GM19193 (cell line): ENCODE results near the gene TTC28.

ENCODE experiments used
- POLR2A ChIP-seq: IDR thresholded peaks from 4 replicates; pipeline ENCODE4 v1.6.1; 2011; ENCODE audit not compliant: insufficient read depth, insufficient read length; ENCODE audit errors: extremely low read depth

The TTC28 gene

DNA sequence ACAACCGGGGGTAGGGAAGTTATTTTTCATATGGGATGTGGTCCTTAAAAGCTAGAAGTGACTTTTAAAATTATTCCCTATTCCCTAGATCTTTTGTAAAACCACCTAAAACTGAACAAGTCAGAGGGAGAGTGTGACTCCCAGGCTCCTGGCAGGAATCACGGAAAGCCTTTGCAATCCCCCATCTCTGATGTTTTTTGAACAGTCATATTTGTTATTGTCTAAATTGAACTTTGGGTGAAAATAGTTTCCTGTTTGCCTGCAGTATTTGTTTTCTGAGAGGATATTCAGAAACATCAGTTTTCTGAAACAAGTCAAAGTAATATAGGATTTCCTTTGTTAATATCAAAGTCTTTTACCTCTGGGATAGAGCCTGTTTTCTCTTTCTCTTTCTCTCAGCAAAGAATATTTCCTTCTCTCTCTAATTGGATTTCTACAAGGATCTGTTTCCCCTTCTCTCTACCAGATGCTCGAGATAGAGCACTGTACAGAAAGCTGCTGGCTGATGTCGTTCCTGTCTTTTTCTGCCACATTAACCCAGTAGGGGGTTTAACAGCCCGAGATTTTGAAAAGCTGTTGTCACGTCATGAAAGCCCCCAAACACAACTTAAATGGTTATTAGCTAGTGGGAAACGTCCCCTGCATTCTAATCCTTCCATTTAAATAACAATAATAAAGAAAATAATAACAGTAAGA is 628.4 kb downstream of the TTC28 start:
- no peak for TF ChIP-seq POLR2A

DNA sequence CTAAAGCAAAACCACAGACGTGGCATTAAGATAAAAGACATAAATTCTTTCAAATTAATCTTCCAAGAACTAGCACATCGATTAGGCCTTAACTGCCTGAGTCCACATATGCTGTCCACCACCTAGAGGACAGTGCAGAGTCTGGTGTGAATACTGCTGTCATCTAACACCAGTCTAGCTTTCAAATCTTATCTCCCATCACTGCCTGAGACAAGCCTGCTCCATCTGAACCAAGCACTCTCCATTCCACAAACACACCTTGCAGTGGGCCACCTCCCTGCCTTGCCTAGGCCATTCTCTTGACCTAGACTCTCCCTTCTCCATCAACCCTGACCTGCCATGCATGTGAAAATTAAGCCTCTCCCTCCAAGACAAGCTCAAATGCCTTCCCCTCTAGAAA is 631.1 kb downstream of the TTC28 start:
- TF ChIP-seq POLR2A: no peak

DNA sequence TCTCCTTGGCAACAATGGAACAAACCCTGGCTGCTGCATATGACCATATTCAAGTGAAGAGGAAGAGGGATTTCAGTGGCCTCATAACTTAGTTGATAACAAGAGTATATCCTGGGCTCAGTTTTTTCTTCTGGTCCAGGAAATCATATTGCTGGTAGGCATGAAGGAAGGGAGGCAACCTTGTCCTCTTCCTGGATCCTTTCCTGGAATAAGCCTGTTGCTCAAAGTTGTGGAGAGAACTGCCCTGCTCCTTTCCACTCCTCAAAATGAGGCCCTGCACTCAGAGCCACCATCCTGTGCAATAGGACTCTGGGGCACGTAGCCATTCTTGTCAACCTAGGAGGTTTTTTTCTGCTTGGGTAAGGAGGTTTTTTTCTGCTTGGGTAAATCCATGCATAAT is 631.9 kb downstream of the TTC28 start:
- no peak for TF ChIP-seq POLR2A

DNA sequence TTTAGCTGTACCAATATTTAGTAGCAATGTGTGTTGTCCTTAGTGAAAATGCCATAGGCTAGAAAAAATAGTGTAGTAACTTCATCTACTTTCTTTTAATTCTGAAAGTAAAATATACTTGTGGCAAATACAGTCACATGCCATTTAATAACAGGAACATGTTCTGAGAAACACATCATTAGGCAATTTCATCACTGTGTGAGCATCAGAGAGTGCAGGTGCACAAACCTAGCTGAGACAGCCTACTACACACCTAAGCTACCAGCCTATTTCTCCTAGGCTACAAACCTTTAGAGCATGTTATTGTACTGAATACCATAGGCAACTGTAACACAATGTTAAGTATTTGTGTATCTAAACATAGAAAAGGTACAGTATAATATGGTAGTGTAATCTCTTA is 633.5 kb downstream of the TTC28 start:
- no peak for TF ChIP-seq POLR2A

DNA sequence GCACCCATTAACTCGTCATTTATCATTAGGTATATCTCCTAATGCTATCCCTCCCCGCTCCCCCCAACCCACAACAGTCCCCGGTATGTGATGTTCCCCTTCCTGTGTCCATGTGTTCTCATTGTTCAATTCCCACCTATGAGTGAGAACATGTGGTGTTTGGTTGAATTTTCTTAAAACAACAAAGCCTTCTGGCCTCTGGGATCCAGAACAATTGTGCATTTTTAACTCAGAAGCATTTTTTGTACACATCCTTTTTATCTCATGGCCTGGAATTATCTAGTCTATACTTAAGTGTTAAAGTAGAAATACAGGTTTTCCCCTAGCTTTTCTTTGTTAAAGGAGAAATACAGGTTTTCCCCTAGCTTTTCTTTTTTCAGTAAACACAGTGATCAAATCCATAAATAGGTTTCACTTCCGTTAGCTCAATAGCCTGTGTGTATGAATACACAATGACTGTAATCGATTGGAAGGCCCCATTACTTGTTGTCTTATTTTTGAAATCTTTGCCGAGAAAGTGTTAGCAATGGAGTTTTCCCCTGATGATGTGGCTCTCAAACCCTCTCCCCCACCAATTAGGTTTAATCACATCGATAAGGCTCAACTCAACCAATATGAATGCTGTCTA is 635.0 kb downstream of the TTC28 start:
- TF ChIP-seq POLR2A: no peak

DNA sequence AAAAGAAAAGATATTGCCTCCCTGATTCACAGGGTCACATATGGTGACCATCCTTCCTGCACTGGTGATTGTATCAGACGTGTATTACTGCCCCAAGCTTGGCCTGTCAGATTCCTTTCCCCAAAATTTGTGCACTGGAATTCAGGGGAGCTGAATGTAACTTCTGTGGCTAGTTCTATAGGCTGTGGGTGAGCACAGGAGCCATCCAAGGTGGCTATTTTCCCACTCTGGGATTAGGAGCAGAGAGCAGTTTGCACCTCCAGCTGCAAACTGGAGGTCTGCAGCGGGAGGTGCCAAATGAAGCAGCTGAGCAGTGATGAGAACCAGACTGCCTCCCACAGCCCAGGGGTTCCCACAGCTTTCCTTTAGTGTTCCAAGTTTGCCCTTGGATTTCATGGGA is 636.4 kb downstream of the TTC28 start:
- no peak for TF ChIP-seq POLR2A

DNA sequence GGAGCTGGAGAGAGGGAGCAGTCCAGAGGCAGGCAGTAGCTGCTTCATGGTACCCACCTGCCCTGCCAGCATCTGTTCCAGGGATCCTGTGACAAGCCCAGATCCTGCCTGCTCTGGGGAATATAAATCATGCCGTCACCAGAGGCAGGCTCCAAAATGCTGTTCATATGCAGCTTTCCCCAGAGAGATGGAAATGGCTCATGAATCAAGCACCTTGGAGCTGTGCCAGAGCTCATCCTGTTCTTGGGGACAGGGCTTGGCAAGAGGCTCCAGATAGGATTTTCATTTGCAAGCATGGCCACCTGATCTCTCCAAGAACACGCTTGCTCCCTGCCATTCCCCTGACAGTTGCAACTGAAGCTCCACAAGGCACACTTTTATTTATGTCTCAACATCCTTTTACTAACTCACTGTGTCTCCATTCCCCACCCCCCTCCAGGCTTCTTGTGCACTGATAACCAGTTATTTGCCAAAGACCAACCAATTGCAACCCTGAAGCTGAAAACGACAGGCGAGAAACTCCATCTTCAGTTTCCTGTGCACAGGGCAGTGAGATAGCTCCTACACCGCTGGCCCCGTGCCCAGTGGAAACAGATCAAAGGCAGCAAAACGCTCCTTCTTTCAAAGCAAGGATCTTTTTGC is 644.8 kb downstream of the TTC28 start:
- no peak for TF ChIP-seq POLR2A

DNA sequence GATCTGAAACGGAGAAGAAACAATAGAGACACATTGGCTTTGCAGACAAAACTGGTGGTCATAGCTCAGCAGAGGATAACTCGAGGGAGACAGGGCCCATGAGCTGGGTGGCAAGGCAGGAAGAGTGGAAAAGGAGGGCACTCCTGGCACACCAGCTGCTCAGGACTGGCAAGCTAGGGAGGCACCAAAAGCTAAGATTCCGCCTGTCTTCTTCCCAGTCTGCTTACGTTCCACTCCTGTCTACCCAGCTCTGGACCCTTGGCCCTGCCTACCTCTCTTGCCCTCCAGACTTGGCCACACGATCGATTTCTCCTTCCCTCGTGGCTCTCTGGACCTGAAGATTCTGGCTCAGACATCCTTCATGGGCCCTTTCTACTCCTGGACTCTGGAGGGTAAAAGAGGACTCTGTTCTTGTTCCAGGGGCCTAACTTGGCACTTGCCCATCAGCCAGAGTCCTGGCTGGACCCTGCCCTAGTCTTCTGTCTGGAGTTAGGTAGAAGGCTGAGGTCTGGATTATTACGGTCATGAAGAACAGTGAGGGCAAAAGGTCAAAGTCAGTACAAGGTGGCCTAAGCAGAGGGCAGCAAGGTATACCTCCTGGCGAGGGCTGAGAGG is 645.4 kb downstream of the TTC28 start:
- TF ChIP-seq POLR2A: no peak

DNA sequence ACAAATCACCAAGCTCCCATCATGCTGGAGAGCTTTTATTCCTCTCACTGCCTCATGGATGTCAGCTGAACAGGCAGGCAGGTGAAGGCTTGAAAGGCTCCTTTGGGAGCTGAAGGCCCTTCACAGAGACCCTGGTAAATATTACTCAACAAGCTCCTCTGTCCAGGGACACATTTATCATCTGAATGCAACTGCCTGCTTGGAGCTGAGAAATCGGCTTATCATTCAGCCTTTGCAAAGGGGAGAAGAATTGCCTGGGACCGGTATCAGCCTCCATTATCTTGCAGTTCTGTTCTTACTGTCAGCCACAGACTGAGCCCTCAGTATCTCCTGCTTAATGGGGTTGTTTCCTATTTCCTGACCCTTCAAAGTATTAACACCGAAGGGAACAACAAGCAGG is 646.8 kb downstream of the TTC28 start:
- no peak for TF ChIP-seq POLR2A

DNA sequence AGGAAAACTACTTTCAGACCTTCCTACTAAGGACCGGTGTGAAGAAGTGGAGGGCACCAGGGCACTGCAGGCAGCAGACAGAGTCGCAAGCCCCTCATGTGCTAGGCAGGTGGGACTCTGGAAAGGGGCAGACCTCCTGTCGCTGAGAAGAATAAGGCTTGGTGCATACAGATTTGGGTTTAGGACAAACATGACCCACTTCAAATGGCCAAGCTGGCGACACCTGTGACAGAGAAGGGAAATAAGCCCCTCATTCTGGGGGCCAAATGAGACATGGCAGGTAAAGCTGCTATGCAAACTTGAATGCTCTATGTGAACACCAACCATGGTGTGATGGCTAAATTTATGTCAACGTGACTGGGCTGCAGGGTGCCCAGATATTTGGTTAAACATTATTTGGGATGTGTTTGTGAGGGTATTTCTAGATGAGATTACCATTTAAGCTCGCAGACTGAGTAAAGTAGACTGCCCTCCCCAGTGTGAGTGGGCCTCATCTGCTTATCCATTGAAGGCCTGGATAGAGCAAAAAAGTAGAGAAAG is 648.2 kb downstream of the TTC28 start:
- TF ChIP-seq POLR2A: no peak

DNA sequence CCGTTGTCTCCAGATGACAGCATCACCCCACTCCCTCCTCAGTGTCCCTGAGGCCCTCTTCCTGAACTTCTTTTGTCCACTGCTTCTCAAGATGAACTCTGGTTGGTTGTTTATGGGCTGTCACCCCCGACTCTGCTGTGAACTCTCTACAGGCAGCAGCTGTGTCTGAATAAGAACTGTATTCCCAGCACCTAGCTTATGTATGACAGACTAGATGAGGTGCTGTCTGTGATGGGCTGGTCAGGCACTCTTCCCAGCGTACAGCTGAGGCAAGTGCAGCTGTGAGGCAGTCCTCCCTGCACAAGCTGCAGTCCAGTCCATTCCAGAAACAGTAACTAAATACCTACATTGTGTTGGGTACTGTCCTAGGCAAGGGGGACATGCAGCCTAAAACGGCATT is 649.2 kb downstream of the TTC28 start:
- TF ChIP-seq POLR2A: no peak

DNA sequence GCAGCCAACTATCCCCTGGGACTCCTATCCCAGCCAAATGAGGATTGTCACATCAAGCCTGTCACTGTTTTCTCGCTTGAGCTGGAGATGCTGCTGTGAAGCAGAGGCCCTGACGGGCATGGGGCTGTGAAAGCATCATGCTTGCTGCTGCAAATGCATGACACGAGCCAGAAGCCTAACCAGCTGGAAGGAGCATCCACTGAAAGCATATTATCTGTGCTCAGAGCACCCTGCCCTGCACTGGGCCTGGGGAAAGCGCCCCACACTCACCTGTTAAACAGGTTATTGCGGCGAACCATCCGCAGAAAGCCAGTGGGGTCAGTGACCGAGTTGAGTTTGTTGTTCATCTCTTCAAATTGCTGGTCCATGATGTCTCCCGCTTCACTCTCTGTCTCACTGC is 649.7 kb downstream of the TTC28 start:
- no peak for TF ChIP-seq POLR2A

DNA sequence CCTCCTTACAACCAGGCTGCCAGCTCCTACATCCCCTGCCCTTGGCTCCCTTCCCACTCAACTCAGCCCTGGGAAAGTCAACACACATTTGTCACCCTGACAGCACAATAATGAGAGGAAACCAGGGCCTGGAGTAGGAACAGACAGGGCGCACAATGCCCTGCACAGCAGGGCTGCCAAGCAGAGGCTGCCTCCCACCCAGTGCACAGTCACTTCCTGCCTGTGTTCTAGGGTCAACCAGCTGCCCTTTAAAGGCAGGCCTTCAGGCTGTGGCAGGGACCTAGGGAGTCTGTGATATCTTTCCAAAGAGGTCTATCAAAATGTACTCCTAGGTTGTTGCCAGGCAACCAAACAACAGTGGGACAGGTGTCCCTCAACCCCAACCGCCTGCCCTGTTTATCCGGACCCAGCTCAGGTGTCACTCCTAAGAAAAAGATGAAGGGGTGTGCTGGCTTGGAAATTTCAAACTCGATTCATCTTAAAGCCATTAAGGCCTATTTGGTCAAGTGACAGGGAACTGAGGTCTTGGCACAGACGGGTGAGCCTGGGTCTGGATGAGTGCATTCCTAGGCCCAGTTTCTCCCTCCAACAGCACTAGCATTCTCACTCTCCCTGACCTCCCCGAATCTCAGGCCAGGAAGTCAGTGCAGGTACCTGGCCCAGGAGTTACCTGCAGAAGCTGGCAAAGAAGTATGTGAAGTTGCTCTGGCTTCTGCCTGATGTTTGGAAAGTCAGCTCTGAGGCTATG is 650.3 kb downstream of the TTC28 start:
- no peak for TF ChIP-seq POLR2A

DNA sequence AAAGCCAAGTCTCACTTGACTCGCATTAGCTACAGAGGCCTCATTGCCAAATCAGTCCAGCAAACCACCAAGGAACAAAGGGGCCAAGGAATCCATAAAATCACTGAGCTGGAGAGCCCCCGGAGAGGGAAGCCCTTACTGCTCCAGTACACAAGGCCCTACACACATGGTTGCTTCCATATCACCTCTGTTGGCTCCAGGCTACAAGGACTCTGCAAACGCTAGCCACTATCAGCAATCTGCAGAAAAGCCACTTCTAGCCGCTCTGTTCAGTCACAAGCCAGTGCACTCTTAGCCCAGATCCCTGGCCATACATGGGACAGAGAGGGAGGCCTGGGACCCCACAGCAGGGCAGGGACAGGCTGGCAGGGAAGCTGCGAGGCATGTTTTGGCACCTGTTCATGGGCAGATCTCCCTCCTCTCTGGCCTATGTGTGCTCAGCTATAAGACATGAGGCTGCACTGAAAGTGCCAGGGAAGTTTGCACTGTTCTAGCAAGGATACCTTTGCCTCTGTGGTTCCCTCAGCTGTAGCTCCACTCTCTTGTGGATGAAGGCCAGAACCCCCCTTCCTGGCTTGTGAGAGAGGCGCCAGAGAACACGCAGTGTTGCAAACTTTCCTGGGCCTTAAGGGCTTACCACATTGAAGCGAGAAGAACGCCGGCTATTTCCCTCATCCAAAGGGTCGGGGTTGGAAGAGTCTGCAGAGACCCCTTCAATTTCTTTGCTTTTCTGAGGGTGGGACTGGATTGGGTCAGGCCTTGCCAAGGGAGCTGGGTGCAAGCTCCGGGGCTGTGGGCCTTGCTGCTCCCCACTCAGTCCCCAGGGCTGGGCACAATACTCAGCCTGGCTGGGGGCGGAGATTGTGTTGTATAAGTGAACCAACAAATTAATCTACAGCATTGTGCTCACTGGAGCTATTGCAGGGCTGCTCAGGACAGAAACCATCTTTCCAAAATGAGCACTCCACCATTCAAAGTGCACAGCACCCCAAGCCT is 651.9 kb downstream of the TTC28 start:
- TF ChIP-seq POLR2A: no peak

DNA sequence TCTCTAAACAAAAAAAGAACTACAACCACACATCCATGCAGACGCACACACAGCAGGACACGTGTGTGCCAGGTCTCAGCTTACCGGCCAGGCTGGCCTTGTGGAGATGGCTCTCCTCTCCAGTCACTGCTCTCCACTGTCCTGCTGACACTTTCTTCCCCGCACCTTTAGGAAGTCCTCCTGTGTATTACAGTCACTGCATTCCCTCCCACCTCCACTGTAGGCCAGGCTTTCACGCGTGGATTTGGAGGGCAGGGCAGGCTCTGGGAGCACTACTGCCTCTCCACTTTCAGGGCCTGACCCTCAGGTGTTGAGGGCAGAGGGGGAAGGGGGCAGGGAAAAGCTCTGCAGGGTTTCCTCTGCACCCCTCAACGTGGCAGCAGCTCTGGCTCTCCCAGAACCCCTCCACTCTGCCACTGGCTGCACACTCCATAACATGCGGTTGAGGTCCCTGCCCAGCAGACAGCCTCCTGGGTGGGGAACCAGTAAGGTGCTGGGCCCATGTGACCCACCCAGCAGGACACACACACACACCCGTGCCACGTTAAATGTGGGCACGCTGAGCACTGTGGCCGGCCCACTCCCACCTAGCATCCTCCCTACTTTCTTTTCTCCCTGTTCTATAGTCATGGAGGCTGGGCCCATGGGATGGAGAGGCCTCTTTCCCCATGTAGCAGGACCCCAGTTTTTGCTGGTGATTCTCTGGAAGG is 653.6 kb downstream of the TTC28 start:
- no peak for TF ChIP-seq POLR2A
